K562 (cell line): ENCODE results near the gene SYN1. TPM values are rescaled to one million over a fixed set of nuclear protein-coding genes. Genes with fewer than 3 reads are reported as not detected.

Source experiments
- ATAC-seq: fragments of 200-7000 bp; cut with Tn5 transposase; 3 replicates; pipeline ENCODE4 v1.9.1; 2020; ENCODE audit warnings: moderate library complexity
- BruUV-seq: library from RNA; stranded (reverse); fragments of 400-500 nt; replicated peaks from 2 replicates; lab custom pipeline; 2021; lab: Mats Ljungman, UMichigan
- CTCF ChIA-PET: fragments of 300-600 bp; formaldehyde crosslinking; extraction: SDS; loops from one replicate; lab custom pipeline; 2021; ENCODE audit warnings: low intra/inter-chr PET ratio; lab: Yijun Ruan, JAX
- POLR2A ChIA-PET: fragments of 300-600, 350-650 bp; sonication (Branson Sonifier 250); formaldehyde crosslinking; extraction: SDS; loops from one replicate; lab custom pipeline; 2021; ENCODE audit warnings: antibody characterized with exemption, inconsistent platforms; lab: Yijun Ruan, JAX
- DNase-seq, 4 experiments: peaks; one replicate each; pipeline versions ENCODE4 v3.0.0 to v3.0.0-alpha.2; 2011 to 2018; ENCODE audit warnings: low spot score in 3 of 4, mixed read lengths in 3 of 4; ENCODE audit errors: extremely low read depth in 1 of 4
- FAIRE-seq: peaks from 2 replicates; lab custom pipeline; 2011; peaks lifted over from hg19 to GRCh38; lab: Jason Lieb, UNC
- H2AFZ ChIP-seq: 2 replicates; pipeline ENCODE4 v1.6.0; 2011; ENCODE audit warnings: low read depth, low read length, control low read depth, inconsistent platforms
- H3K27ac ChIP-seq: fragments of 200-600 bp; 3 replicates; pipeline ENCODE4 v1.8.0; 2011; ENCODE audit warnings: low read depth, mild to moderate bottlenecking, control low read depth, inconsistent platforms, low read length, moderate library complexity, mixed read lengths; ENCODE audit errors: extremely low read depth
- H3K27me3 ChIP-seq, 2 experiments: fragments of 300-600 bp in 1 of 2; 2 replicates in 1 of 2; 3 replicates in 1 of 2; pipeline versions ENCODE4 v1.6.0 to v1.8.0; 2011; ENCODE audit warnings: inconsistent platforms in 2 of 2, low read length in 2 of 2, mild to moderate bottlenecking in 1 of 2, mixed read lengths in 1 of 2, moderate library complexity in 1 of 2; ENCODE audit not compliant: control insufficient read depth in 2 of 2, insufficient read depth in 2 of 2
- H3K36me3 ChIP-seq: fragments of 300-600 bp; 3 replicates; pipeline ENCODE4 v1.8.0; 2011; ENCODE audit warnings: mild to moderate bottlenecking, low read length, inconsistent platforms; ENCODE audit not compliant: control insufficient read depth, insufficient read depth
- H3K4me1 ChIP-seq, 2 experiments: fragments of 200-600 bp in 1 of 2; replicated peaks in 1 of 2; 2 replicates in 1 of 2; 3 replicates in 1 of 2; pipeline versions ENCODE4 v1.5.1 to v1.8.0; 2011; ENCODE audit warnings: inconsistent platforms in 2 of 2, low read length in 2 of 2, mild to moderate bottlenecking in 1 of 2, mixed read lengths in 1 of 2, moderate library complexity in 1 of 2; ENCODE audit not compliant: control insufficient read depth in 2 of 2, insufficient read depth in 2 of 2
- H3K4me2 ChIP-seq: 2 replicates; pipeline ENCODE4 v1.6.1; 2011; ENCODE audit warnings: low read length, control low read depth, inconsistent platforms, mixed read lengths; ENCODE audit not compliant: insufficient read depth
- H3K4me3 ChIP-seq: fragments of 200-600 bp; sonication (generic), shearing (Covaris generic); 2 replicates; pipeline ENCODE4 v1.5.1; 2016; ENCODE audit warnings: control low read depth, inconsistent platforms
- H3K79me2 ChIP-seq: fragments of 200-600 bp; 3 replicates; pipeline ENCODE4 v1.8.0; 2011; ENCODE audit warnings: low read length, inconsistent platforms; ENCODE audit not compliant: control insufficient read depth, insufficient read depth
- H3K9ac ChIP-seq, 2 experiments: 2 replicates each; pipeline versions ENCODE4 v1.6.0 to v1.6.1; 2011; ENCODE audit warnings: low read depth in 2 of 2, low read length in 2 of 2, control low read depth in 1 of 2, inconsistent platforms in 1 of 2, mild to moderate bottlenecking in 1 of 2, mixed read lengths in 1 of 2; ENCODE audit not compliant: insufficient read depth in 1 of 2
- H3K9me1 ChIP-seq: one replicate; pipeline ENCODE4 v1.6.0; 2011; ENCODE audit warnings: inconsistent platforms, mild to moderate bottlenecking, low read length, moderate library complexity; ENCODE audit not compliant: control insufficient read depth, insufficient read depth
- H3K9me3 ChIP-seq: replicated peaks from 2 replicates; pipeline ENCODE4 v1.5.1; 2011; ENCODE audit warnings: low read depth, low read length, inconsistent platforms; ENCODE audit not compliant: control insufficient read depth, insufficient read depth
- H4K20me1 ChIP-seq: replicated peaks from 2 replicates; pipeline ENCODE4 v1.6.1; 2011; ENCODE audit warnings: low read length, inconsistent platforms, mixed read lengths; ENCODE audit not compliant: control insufficient read depth, insufficient read depth
- ARID1B ChIP-seq: fragments of 450-650 bp; IDR thresholded peaks from 2 replicates; pipeline ENCODE4 v1.6.1; 2016; ENCODE audit warnings: antibody characterized with exemption, mild to moderate bottlenecking, inconsistent platforms
- ARID3B ChIP-seq: fragments of 250-450 bp; sonication (Bioruptor Pico); IDR thresholded peaks from 2 replicates; pipeline ENCODE4 v1.4.0; 2020; ENCODE audit warnings: borderline replicate concordance
- BCL6 ChIP-seq: fragments of 250-450 bp; sonication (Bioruptor Pico); IDR thresholded peaks from 2 replicates; pipeline ENCODE4 v1.4.0; 2020
- C11orf30 ChIP-seq: fragments of 450-650 bp; IDR thresholded peaks from 2 replicates; pipeline ENCODE4 v1.6.1; 2016; ENCODE audit warnings: low read depth, mild to moderate bottlenecking
- DMBX1 ChIP-seq: fragments of 250-450 bp; sonication (Bioruptor Pico); IDR thresholded peaks from 2 replicates; pipeline ENCODE4 v1.8.0; 2022; ENCODE audit warnings: inconsistent platforms, mild to moderate bottlenecking, moderate library complexity, borderline replicate concordance
- EGR1 ChIP-seq: fragments of 450-650 bp; conservative IDR thresholded peaks from 2 replicates; pipeline ENCODE4 v1.6.1; 2017; ENCODE audit warnings: mild to moderate bottlenecking
- JUND ChIP-seq, 2 experiments: IDR thresholded peaks; 2 replicates in 1 of 2; 3 replicates in 1 of 2; pipeline ENCODE4 v1.6.1; 2011; ENCODE audit warnings: borderline replicate concordance in 2 of 2, low read depth in 2 of 2, low read length in 2 of 2, improper control_type of control experiment in 1 of 2, missing biosample characterization in 1 of 2, missing genetic modification characterization in 1 of 2, missing genetic modification reagents in 1 of 2
- KDM1A ChIP-seq, 2 experiments: fragments of 450-650 bp; IDR thresholded peaks; 2 replicates each; pipeline ENCODE4 v1.6.1; 2016; ENCODE audit warnings: mild to moderate bottlenecking in 2 of 2
- MAFF ChIP-seq: IDR thresholded peaks from 2 replicates; pipeline ENCODE4 v1.6.1; 2012; ENCODE audit warnings: low read length, improper control_type of control experiment
- MAFG ChIP-seq: fragments of 450-650 bp; conservative IDR thresholded peaks from 2 replicates; pipeline ENCODE4 v1.6.1; 2016; ENCODE audit warnings: missing genetic modification characterization, missing compliant biosample characterization
- MTA3 ChIP-seq: fragments of 450-650 bp; formaldehyde crosslinking; IDR thresholded peaks from 2 replicates; pipeline ENCODE4 v1.6.1; 2017; ENCODE audit warnings: mild to moderate bottlenecking, borderline replicate concordance
- NFE2 ChIP-seq: IDR thresholded peaks from 2 replicates; pipeline ENCODE4 v1.6.1; 2014; ENCODE audit warnings: antibody characterized with exemption, low read depth
- NR2C1 ChIP-seq, 2 experiments: fragments of 450-650 bp; IDR thresholded peaks; 2 replicates each; pipeline ENCODE4 v1.6.1; 2017; ENCODE audit warnings: mild to moderate bottlenecking in 2 of 2, antibody characterized with exemption in 1 of 2, inconsistent platforms in 1 of 2, missing compliant biosample characterization in 1 of 2, missing genetic modification characterization in 1 of 2
- NR2F6 ChIP-seq: fragments of 450-650 bp; formaldehyde crosslinking; IDR thresholded peaks from 2 replicates; pipeline ENCODE4 v1.4.0; 2020; ENCODE audit warnings: mild to moderate bottlenecking
- RCOR1 ChIP-seq, 2 experiments: IDR thresholded peaks; 2 replicates each; pipeline ENCODE4 v1.6.1; 2012; ENCODE audit warnings: low read depth in 2 of 2, low read length in 2 of 2, borderline replicate concordance in 1 of 2, improper control_type of control experiment in 1 of 2
- SMARCA4 ChIP-seq: fragments of 450-650 bp; IDR thresholded peaks from 2 replicates; pipeline ENCODE4 v1.6.1; 2016
- SOX6 ChIP-seq: fragments of 450-650 bp; IDR thresholded peaks from 2 replicates; pipeline ENCODE4 v1.6.1; 2014; ENCODE audit warnings: mild to moderate bottlenecking
- SPI1 ChIP-seq: IDR thresholded peaks from 2 replicates; pipeline ENCODE4 v1.6.1; 2011; ENCODE audit warnings: low read depth, low read length, control low read depth, borderline replicate concordance
- SRSF3 ChIP-seq: fragments of 200-400 bp; formaldehyde crosslinking; IDR thresholded peaks from 2 replicates; pipeline ENCODE4 v1.6.1; 2016; ENCODE audit warnings: mild to moderate bottlenecking, low read length, moderate library complexity; ENCODE audit not compliant: insufficient read depth
- ZNF316 ChIP-seq: fragments of 450-650 bp; IDR thresholded peaks from 2 replicates; pipeline ENCODE4 v1.6.1; 2016
- ZNF584 ChIP-seq: fragments of 200-800 bp; sonication (Bioruptor generic); IDR thresholded peaks from 2 replicates; pipeline ENCODE4 v1.6.1; 2016; ENCODE audit warnings: low read depth, mild to moderate bottlenecking, missing genetic modification characterization, missing compliant biosample characterization
- WGBS: fragments of 100-300 bp; shearing (Covaris generic); methylation state at CpG from one replicate; pipeline ENCODE4 v1.1.6; 2016; ENCODE audit warnings: low coverage, mixed read lengths; ENCODE audit not compliant: insufficient coverage; ENCODE audit errors: missing lambda C conversion rate; 5-methylcytosine and 5-hydroxymethylcytosine counted together
- in situ Hi-C: fragments of 300-500 bp; cut with MboI; formaldehyde crosslinking; loops from 4 replicates; pipeline ENCODE4 v1.15.0; 2018; ENCODE audit warnings: inconsistent platforms, mixed read lengths
- intact Hi-C: fragments of 100-400 bp; cut with micrococcal nuclease; formaldehyde crosslinking; loops from 2 replicates; pipeline ENCODE4 v1.14.2; 2022
- polyA plus RNA-seq, 8 experiments: library from polyadenylated mRNA; depleted of rRNA in 4 of 8; stranded (reverse) in 5 of 8; unstranded in 3 of 8; fragments of >200 nt; fragmentation: Nextera tagmentation in 2 of 8; fragmentation: Illumina TruSeq in 1 of 8; extraction: Ambion mirVana in 2 of 8; extraction: Trizol in 1 of 8; gene quantifications; 2 replicates each; pipeline versions ENCODE4 v1.2.1 to v1.2.3, GENCODE V29; 2011 to 2014; ENCODE audit warnings: inconsistent platforms in 1 of 8, missing spikeins in 1 of 8
- total RNA-seq, 7 experiments: library from RNA; depleted of rRNA in 6 of 7; stranded (reverse); fragments of >200 nt in 6 of 7; fragmentation: Illumina TruSeq in 2 of 7; extraction: Trizol in 2 of 7; gene quantifications; 2 replicates each; pipeline versions ENCODE4 v1.2.1 to v1.2.3, GENCODE V29; 2011 to 2021; ENCODE audit warnings: low replicate concordance in 1 of 7
- TF ChIP-seq, protein P1 (sequence below), 2 experiments: fragments of 450-650 bp; IDR thresholded peaks; 2 replicates each; pipeline ENCODE4 v1.6.1; 2016

The SYN1 gene
- total and polyA plus RNA-seq, 9 of the 15 experiments (the other 6 are each of a cell fraction or from before 2014, with no cell fraction given), result 0.01 to 0.28 (median 0.18) TPM; not detected in 2

- Histone ChIP-seq H3K36me3 (no peaks in the 10 kb centered on the region), H3K9me1 (no peaks in the 10 kb centered on the region), H3K4me3 (no peak overlapping the region), H3K27ac (peak overlapping the region; percentile 61), H3K4me2 (no peak overlapping the region; the same call in 1 of the 2 replicates), H3K4me1 (peaks cover 13 to 57% of the 10 kb centered on the region in 2 experiments), H3K9me3 (no peaks in the 10 kb centered on the region), H4K20me1 (no peaks in the 10 kb centered on the region), H3K27me3 (no peaks in the 10 kb centered on the region), H3K79me2 (peaks cover 2% of the 10 kb centered on the region; the same call in 1 of the 3 replicates), H3K9ac (peak overlapping the region in 1 of 2 experiments; percentile 34; a peak in 1 of 4 replicates), H2AFZ (peak overlapping the region; percentile 64)
- 14% methylated on average over 5 of the region's 5 CpGs for WGBS
- DNase-seq (peak; percentile 24 to 67 (median 30)), ATAC-seq (peak; percentile 42), FAIRE-seq (no peak)
- intact Hi-C loops (no loop called here), in situ Hi-C loops (no loop called here)
- ChIA-PET CTCF (no interaction called here), POLR2A (no interaction called here)
- no TSS peak for BruUV-seq
- TF ChIP-seq ARID1B (peak; percentile 35; the same call in 1 of the 2 replicates), C11orf30 (peak; percentile 70), BCL6 (CRISPR knock-in tag) (no peak), ZNF584 (CRISPR knock-in tag) (0 out of 2 replicates have a peak, but pooled peaks have one; percentile 36), KDM1A (IDR thresholded peaks at IDR 0.05) (peak; percentile 54; a peak in 2 of 4 replicates), JUND (IDR thresholded peaks at IDR 0.05; ENCODE audit: borderline replicate concordance, low read depth, low read length) (peak; percentile 51; the same call in 1 of the 2 replicates), JUND (tag; IDR thresholded peaks at IDR 0.05; ENCODE audit: borderline replicate concordance, low read depth, low read length) (no peak; the same call in 2 of the 3 replicates), NR2F6 (CRISPR knock-in tag) (no peak), SPI1 (no peak), SRSF3 (no peak), MAFF (peak; percentile 34; the same call in 1 of the 2 replicates), NR2C1 (IDR thresholded peaks at IDR 0.05) (no peak), NR2C1 (tag; IDR thresholded peaks at IDR 0.05) (0 out of 2 replicates have a peak, but pooled peaks have one; percentile 18), SOX6 (peak; percentile 19; the same call in 1 of the 2 replicates), ZNF316 (peak; percentile 82), SMARCA4 (peak; percentile 45; the same call in 1 of the 2 replicates), RCOR1 (IDR thresholded peaks at IDR 0.05; ENCODE audit: borderline replicate concordance in 1 of 2, low read depth in 2 of 2, low read length in 2 of 2) (peak in 1 of 2 experiments; percentile 56; a peak in 1 of 4 replicates), MTA3 (peak; percentile 43; the same call in 1 of the 2 replicates), ARID3B (CRISPR knock-in tag) (no peak), DMBX1 (CRISPR knock-in tag) (peak; percentile 64; the same call in 1 of the 2 replicates), EGR1 (peak; percentile 44; the same call in 1 of the 2 replicates), NFE2 (peak; percentile 69), MAFG (tag) (peak; percentile 41; the same call in 1 of the 2 replicates)
- TF ChIP-seq, protein P1, sequence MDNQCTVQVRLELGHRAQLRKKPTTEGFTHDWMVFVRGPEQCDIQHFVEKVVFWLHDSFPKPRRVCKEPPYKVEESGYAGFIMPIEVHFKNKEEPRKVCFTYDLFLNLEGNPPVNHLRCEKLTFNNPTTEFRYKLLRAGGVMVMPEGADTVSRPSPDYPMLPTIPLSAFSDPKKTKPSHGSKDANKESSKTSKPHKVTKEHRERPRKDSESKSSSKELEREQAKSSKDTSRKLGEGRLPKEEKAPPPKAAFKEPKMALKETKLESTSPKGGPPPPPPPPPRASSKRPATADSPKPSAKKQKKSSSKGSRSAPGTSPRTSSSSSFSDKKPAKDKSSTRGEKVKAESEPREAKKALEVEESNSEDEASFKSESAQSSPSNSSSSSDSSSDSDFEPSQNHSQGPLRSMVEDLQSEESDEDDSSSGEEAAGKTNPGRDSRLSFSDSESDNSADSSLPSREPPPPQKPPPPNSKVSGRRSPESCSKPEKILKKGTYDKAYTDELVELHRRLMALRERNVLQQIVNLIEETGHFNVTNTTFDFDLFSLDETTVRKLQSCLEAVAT (IDR thresholded peaks at IDR 0.05), result no peak
Observed at GRCh38 chrX:47664737-47665136, 45.1 kb upstream of the SYN1 start.
